DMS53 (cell line): ENCODE data around the gene TMEM242.

Experiments used
- DNase-seq: peaks from one replicate; lab custom pipeline; 2025; lab: John Stamatoyannopoulos, UW

Gene TMEM242

GRCh38 chr6:157270916-157271315 lies 52.4 kb downstream of the TMEM242 start:
- no peak for DNase-seq

GRCh38 chr6:157270308-157270707 lies 53.0 kb downstream of the TMEM242 start:
- no peak for DNase-seq

- DNase-seq = no peak
Measured at GRCh38 chr6:157269261-157269794, 54.0 kb downstream of the TMEM242 start.

GRCh38 chr6:157268835-157269234 lies 54.5 kb downstream of the TMEM242 start:
- DNase-seq = no peak

- DNase-seq = no peak
Measured at GRCh38 chr6:157268396-157268795, 54.9 kb downstream of the TMEM242 start.

- no peak for DNase-seq
Measured at GRCh38 chr6:157267654-157268053, 55.7 kb downstream of the TMEM242 start.

- DNase-seq = no peak
Measured at GRCh38 chr6:157267109-157267611, 56.2 kb downstream of the TMEM242 start.

GRCh38 chr6:157266274-157267101 lies 56.8 kb downstream of the TMEM242 start:
- DNase-seq = no peak

- peak; percentile 75 for DNase-seq
Measured at GRCh38 chr6:157265635-157266034, 57.7 kb downstream of the TMEM242 start.

- peak; percentile 63 for DNase-seq
Measured at GRCh38 chr6:157265186-157265585, 58.1 kb downstream of the TMEM242 start.

GRCh38 chr6:157264701-157265100 lies 58.6 kb downstream of the TMEM242 start:
- peak; percentile 80 for DNase-seq

- no peak for DNase-seq
Measured at GRCh38 chr6:157263881-157264397, 59.4 kb downstream of the TMEM242 start.

- DNase-seq = no peak
Measured at GRCh38 chr6:157263146-157263545, 60.2 kb downstream of the TMEM242 start.

GRCh38 chr6:157261606-157262005 lies 61.7 kb downstream of the TMEM242 start:
- no peak for DNase-seq

- no peak for DNase-seq
Measured at GRCh38 chr6:157260735-157261410, 62.4 kb downstream of the TMEM242 start.

- DNase-seq = no peak
Measured at GRCh38 chr6:157259443-157259842, 63.9 kb downstream of the TMEM242 start.

GRCh38 chr6:157258878-157259277 lies 64.4 kb downstream of the TMEM242 start:
- no peak for DNase-seq

- no peak for DNase-seq
Measured at GRCh38 chr6:157255079-157255478, 68.2 kb downstream of the TMEM242 start.

- no peak for DNase-seq
Measured at GRCh38 chr6:157254538-157254937, 68.8 kb downstream of the TMEM242 start.

- no peak for DNase-seq
Measured at GRCh38 chr6:157253699-157254098, 69.6 kb downstream of the TMEM242 start.

- no peak for DNase-seq
Measured at GRCh38 chr6:157253017-157253416, 70.3 kb downstream of the TMEM242 start.

GRCh38 chr6:157251586-157252247 lies 71.6 kb downstream of the TMEM242 start:
- no peak for DNase-seq
